GM18867 (cell line): ENCODE measurements around the gene ARAP2.

Source experiments
- ATAC-seq: cut with Tn5 transposase; IDR thresholded peaks from one replicate; pipeline ENCODE4 v1.9.1; 2021; ENCODE audit warnings: mild to moderate bottlenecking, moderate library complexity; ENCODE audit not compliant: unreplicated experiment

ARAP2 gene

GRCh38 chr4:36260731-36261130 lies 16.4 kb upstream of the ARAP2 start:
- ATAC-seq = no peak

GRCh38 chr4:36256398-36256891 lies 12.1 kb upstream of the ARAP2 start:
- peak; percentile 49 for ATAC-seq

- peak; percentile 86 for ATAC-seq
Observed at GRCh38 chr4:36255577-36255976, 11.3 kb upstream of the ARAP2 start.

GRCh38 chr4:36254371-36254770 lies 10.1 kb upstream of the ARAP2 start:
- no peak for ATAC-seq

GRCh38 chr4:36251983-36252382 lies 7.7 kb upstream of the ARAP2 start:
- ATAC-seq = no peak

- no peak for ATAC-seq
Observed at GRCh38 chr4:36249610-36250009, 5.3 kb upstream of the ARAP2 start.

GRCh38 chr4:36243355-36244256 lies 708 bp downstream of the ARAP2 start:
- peak; percentile 29 for ATAC-seq

- no peak for ATAC-seq
Observed at GRCh38 chr4:36242629-36243354, 1.5 kb downstream of the ARAP2 start.

- ATAC-seq = peak; percentile 61
Observed at GRCh38 chr4:36241771-36242170, 2.5 kb downstream of the ARAP2 start.

GRCh38 chr4:36237366-36238313 lies 6.7 kb downstream of the ARAP2 start:
- no peak for ATAC-seq

GRCh38 chr4:36236159-36236558 lies 8.2 kb downstream of the ARAP2 start:
- no peak for ATAC-seq

GRCh38 chr4:36235306-36235705 lies 9.0 kb downstream of the ARAP2 start:
- no peak for ATAC-seq

- ATAC-seq = no peak
Observed at GRCh38 chr4:36233567-36234266, 10.6 kb downstream of the ARAP2 start.

- ATAC-seq = no peak
Observed at GRCh38 chr4:36230534-36230933, 13.8 kb downstream of the ARAP2 start.

- no peak for ATAC-seq
Observed at GRCh38 chr4:36227913-36228312, 16.4 kb downstream of the ARAP2 start.

GRCh38 chr4:36226430-36227227 lies 17.7 kb downstream of the ARAP2 start:
- no peak for ATAC-seq

- ATAC-seq = no peak
Observed at GRCh38 chr4:36224972-36225903, 19.1 kb downstream of the ARAP2 start.

- ATAC-seq = no peak
Observed at GRCh38 chr4:36222702-36223101, 21.6 kb downstream of the ARAP2 start.
